ENCODE results near the gene ETHE1.

Gene ETHE1

DNA sequence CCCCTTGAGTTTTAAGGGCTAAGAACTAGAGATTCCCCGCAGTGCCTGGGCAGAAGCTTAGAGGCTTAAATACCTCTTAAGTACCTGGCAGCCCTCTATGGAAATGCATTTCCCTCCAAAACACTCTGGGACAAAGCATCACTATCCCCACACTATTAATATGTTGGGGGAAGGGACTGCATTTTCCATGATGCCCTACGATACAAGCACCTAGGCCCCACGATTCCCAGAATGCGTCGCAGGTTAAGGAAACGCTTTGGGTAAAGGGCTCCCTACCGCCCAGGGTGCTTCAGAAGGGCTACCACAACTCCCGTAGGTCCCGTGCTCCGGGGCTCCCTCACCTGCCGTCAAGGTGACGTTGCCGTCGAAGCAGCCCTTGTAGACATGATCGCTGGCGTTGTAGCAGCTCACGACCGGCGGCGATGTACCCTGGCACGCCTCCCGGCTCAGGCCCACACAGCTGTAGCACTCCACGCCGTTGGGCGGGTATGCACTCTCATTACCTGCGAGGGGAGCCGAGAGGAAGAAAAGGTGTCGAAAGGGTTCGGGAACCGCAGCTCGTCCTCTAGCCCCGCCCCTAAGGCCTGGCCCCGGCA lies 64.1 kb downstream of the ETHE1 start:
- DNase-seq = no peak

DNA sequence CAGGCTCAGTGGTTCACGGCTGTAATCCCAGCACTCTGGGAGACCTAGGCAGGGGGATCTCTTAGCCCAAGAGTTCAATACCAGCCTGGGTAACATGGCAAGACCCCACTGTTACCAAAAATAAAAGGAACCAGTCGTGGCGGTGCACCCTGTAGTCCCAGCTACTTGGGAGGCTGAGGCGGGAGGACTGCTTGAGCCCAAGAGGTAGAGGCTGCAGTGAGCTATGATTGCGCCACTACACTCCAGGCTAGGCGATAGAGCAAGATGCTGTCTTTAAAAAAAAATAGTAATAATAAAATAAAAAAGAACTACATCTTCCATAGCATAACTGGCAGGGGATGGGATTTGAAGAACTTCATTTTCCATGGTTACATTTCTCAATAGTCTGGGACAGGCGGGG lies 64.6 kb downstream of the ETHE1 start:
- DNase-seq = no peak

DNA sequence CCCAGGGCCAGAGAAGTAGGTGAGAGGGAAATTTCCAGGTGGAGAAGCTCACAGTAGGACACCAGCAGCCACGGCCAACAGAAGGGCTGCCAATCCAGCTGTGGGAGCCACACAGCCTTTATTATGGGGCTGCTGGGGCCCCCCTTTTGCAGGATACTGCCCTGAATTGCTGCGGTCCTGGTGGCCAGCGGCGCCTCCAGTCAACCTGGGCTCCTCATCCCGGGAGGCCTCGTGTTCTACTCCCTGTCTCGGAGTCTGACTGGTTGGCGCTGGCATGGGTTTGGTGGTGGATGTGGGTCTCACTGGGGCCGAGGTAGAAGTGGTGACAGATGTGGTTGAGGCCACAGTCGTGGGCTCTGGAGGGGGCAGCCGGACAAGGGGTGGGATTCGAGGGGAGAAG lies 65.7 kb downstream of the ETHE1 start:
- DNase-seq = no peak

DNA sequence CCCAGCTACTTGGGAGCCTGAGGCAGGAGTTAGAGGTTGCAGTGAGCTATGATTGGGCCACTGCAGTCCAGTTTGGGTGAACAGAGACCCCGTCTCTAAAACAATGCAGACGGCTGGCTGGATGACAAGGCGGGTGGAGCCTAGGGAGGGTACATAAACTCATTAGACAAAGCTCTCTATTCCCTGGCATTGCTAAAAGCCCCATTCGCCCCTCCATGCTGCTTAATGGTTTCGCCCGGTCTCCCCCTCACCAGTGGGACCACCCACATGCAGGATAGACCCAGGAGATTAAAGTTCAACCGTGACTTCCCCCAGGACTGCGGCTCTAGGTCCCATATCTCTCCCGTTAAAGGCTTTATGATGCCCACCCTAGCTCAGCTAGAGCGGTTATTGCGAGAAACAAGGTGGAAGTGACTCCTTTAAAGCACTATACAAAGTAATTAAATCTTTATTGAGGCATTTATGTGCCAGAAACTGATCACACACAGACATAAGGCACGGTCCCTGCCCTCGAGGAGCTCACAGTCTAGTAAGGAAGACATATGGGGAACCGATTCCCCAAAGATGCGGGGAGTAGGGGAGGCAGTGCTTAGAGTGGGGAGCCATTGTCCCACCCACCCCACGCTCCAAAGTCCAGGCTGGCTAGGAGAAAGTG lies 66.5 kb downstream of the ETHE1 start:
- no peak for DNase-seq

DNA sequence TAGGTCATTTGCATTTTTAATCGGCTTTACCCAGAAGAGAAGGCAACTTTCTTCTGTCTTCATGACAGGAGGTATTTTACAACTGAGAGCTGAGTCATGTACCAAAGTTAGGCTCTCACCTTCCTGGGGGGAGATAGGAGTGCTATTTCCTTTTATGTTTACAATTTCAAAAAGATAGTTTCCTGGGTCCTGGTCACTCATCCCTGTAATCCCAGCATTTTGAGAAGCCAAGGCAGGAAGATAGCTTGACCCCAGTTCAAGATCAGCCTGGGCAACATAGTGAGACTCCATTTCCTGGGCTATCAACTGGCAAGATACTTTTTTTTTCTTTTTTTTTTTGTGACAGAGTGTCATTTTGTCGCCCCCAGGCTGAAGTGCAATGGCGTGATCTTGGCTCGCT lies 69.2 kb downstream of the ETHE1 start:
- no peak for DNase-seq

Data from stimulated activated CD4-positive, alpha-beta T cell treated with anti-CD3 and anti-CD28 coated beads, Interleukin-1b, Interleukin-23, amount 100 ng/mL, for 48 hours (primary cell).